ENCODE measurements around the gene SUFU.
"Not testable (repeated sequence)": the region's sequence is repeated elsewhere in the genome, so short reads cannot be mapped to it uniquely, and the experiment has no call there.

The SUFU gene

GRCh38 chr10:102517553-102517952, 13.8 kb downstream of the SUFU start:
- DNase-seq: no peak

GRCh38 chr10:102519246-102519825, 15.6 kb downstream of the SUFU start:
- no peak for DNase-seq

- DNase-seq: no peak
These were observed 19.1 kb downstream of the SUFU start for GRCh38 chr10:102522874-102523249.

- no peak for DNase-seq
These were observed 19.7 kb downstream of the SUFU start for GRCh38 chr10:102523250-102524029.

GRCh38 chr10:102524746-102525145, 21.0 kb downstream of the SUFU start:
- no peak for DNase-seq

- no peak for DNase-seq
These were observed 23.8 kb downstream of the SUFU start for GRCh38 chr10:102527546-102527945.

- DNase-seq: no peak
These were observed 30.6 kb downstream of the SUFU start for GRCh38 chr10:102534333-102534732.

- DNase-seq: not testable (repeated sequence)
These were observed 31.2 kb downstream of the SUFU start for GRCh38 chr10:102534966-102535365.

- no peak for DNase-seq
These were observed 31.8 kb downstream of the SUFU start for GRCh38 chr10:102535481-102536147.

- DNase-seq: no peak
These were observed 33.6 kb downstream of the SUFU start for GRCh38 chr10:102537367-102537766.

GRCh38 chr10:102537948-102538347, 34.2 kb downstream of the SUFU start:
- DNase-seq: no peak

GRCh38 chr10:102538811-102539210, 35.0 kb downstream of the SUFU start:
- DNase-seq: no peak

- DNase-seq: no peak
These were observed 36.3 kb downstream of the SUFU start for GRCh38 chr10:102540023-102540422.

- DNase-seq: no peak
These were observed 39.1 kb downstream of the SUFU start for GRCh38 chr10:102542800-102543418.

- no peak for DNase-seq
These were observed 41.6 kb downstream of the SUFU start for GRCh38 chr10:102545265-102545871.

- DNase-seq: no peak
These were observed 42.2 kb downstream of the SUFU start for GRCh38 chr10:102545997-102546396.

- DNase-seq: no peak
These were observed 43.0 kb downstream of the SUFU start for GRCh38 chr10:102546606-102547320.

GRCh38 chr10:102549549-102549948, 45.8 kb downstream of the SUFU start:
- no peak for DNase-seq

GRCh38 chr10:102550636-102551210, 47.0 kb downstream of the SUFU start:
- DNase-seq: no peak

- DNase-seq: no peak
These were observed 48.8 kb downstream of the SUFU start for GRCh38 chr10:102552533-102552932.

- no peak for DNase-seq
These were observed 50.0 kb downstream of the SUFU start for GRCh38 chr10:102553771-102554170.

GRCh38 chr10:102554531-102554930, 50.8 kb downstream of the SUFU start:
- no peak for DNase-seq
